ENCODE measurements around the gene LDLRAD2. TPM values are rescaled to one million over a fixed set of nuclear protein-coding genes. Genes with fewer than 3 reads are reported as not detected.

LDLRAD2 gene
- total and polyA plus RNA-seq, 4 donors, result 0.12 to 2.7 (median 0.23) TPM; not detected in 1

- Histone ChIP-seq H3K4me1 (ENCODE audit: control insufficient read depth in 4 of 4, insufficient read depth in 4 of 4, low read length in 3 of 4) (no peaks in the 10 kb centered on the region), H3K27ac (ENCODE audit: low read depth in 1 of 2, low read length in 2 of 2) (no peak overlapping the region), H3K4me3 (ENCODE audit: low read depth in 1 of 3, low read length in 3 of 3) (no peak overlapping the region), H3K9ac (ENCODE audit: low read depth in 1 of 2, low read length in 2 of 2) (no peak overlapping the region), H3K9me3 (ENCODE audit: control insufficient read depth in 4 of 4, low read length in 3 of 4) (no peaks in the 10 kb centered on the region), H3K36me3 (ENCODE audit: control insufficient read depth in 4 of 4, insufficient read depth in 3 of 4, low read depth in 1 of 4, low read length in 3 of 4) (peaks cover 0 to 3% (median under 1%) of the 10 kb centered on the region in 4 donors), H3K27me3 (ENCODE audit: control insufficient read depth in 4 of 4, insufficient read depth in 4 of 4, low read length in 3 of 4) (no peaks in the 10 kb centered on the region)
- no peak for DNase-seq (ENCODE audit: low spot score)
- 95% methylated on average over 47 of the region's 47 CpGs for WGBS
- no peak for TF ChIP-seq EGR1 (IDR thresholded peaks at IDR 0.05; ENCODE audit: low read depth in 2 of 2)
- TF ChIP-seq RAD21 (IDR thresholded peaks at IDR 0.05), result no peak
- no peak for TF ChIP-seq MAX (IDR thresholded peaks at IDR 0.05)
Measured at GRCh38 chr1:21847223-21848205, 35.4 kb downstream of the LDLRAD2 start.

GRCh38 chr1:21848524-21849174 is 36.6 kb downstream of the LDLRAD2 start:
- Histone ChIP-seq H3K4me1 (ENCODE audit: control insufficient read depth in 4 of 4, insufficient read depth in 4 of 4, low read length in 3 of 4) (no peaks in the 10 kb centered on the region), H3K27ac (ENCODE audit: low read depth in 1 of 2, low read length in 2 of 2) (no peak overlapping the region), H3K9ac (ENCODE audit: low read depth in 1 of 2, low read length in 2 of 2) (no peak overlapping the region), H3K36me3 (ENCODE audit: control insufficient read depth in 4 of 4, insufficient read depth in 3 of 4, low read depth in 1 of 4, low read length in 3 of 4) (peaks cover 0 to 3% (median under 1%) of the 10 kb centered on the region in 4 donors), H3K9me3 (ENCODE audit: control insufficient read depth in 4 of 4, low read length in 3 of 4) (no peaks in the 10 kb centered on the region), H3K4me3 (ENCODE audit: low read depth in 1 of 3, low read length in 3 of 3) (no peak overlapping the region), H3K27me3 (ENCODE audit: control insufficient read depth in 4 of 4, insufficient read depth in 4 of 4, low read length in 3 of 4) (no peaks in the 10 kb centered on the region)
- TF ChIP-seq GABPA (IDR thresholded peaks at IDR 0.05 in 1 of 2, conservative IDR thresholded peaks at IDR 0.05 in 1 of 2), result no peak
- no peak for TF ChIP-seq SP1 (IDR thresholded peaks at IDR 0.05)
- no peak for TF ChIP-seq REST (IDR thresholded peaks at IDR 0.05)
- TF ChIP-seq NR2F2 (IDR thresholded peaks at IDR 0.05), result no peak
- no peak for TF ChIP-seq EGR1 (IDR thresholded peaks at IDR 0.05; ENCODE audit: low read depth in 2 of 2)
- no peak for TF ChIP-seq TAF1 (conservative IDR thresholded peaks at IDR 0.05)
- no peak for TF ChIP-seq JUND (IDR thresholded peaks at IDR 0.05)
- no peak for TF ChIP-seq RXRA (IDR thresholded peaks at IDR 0.05)
- TF ChIP-seq MAX (IDR thresholded peaks at IDR 0.05), result no peak
- TF ChIP-seq YY1 (IDR thresholded peaks at IDR 0.05), result no peak
- TF ChIP-seq HNF4A (conservative IDR thresholded peaks at IDR 0.05), result no peak
- no peak for TF ChIP-seq FOXA1 (IDR thresholded peaks at IDR 0.05)
- TF ChIP-seq RAD21 (IDR thresholded peaks at IDR 0.05), result no peak
- no peak for TF ChIP-seq CTCF (IDR thresholded peaks at IDR 0.05; ENCODE audit: low read depth, low read length, missing input control)
- TF ChIP-seq ZBTB33 (IDR thresholded peaks at IDR 0.05), result no peak
- no peak for TF ChIP-seq ATF3 (IDR thresholded peaks at IDR 0.05)
- no peak for TF ChIP-seq FOXA2 (IDR thresholded peaks at IDR 0.05)
- TF ChIP-seq HNF4G (IDR thresholded peaks at IDR 0.05), result no peak
- WGBS, result 94% methylated on average over 17 of the region's 17 CpGs
- DNase-seq (ENCODE audit: low spot score), result no peak
